HG03139 (cell line): ENCODE measurements around the gene FGFRL1.
"Not testable (repeated sequence)": the region's sequence is repeated elsewhere in the genome, so short reads cannot be mapped to it uniquely, and the experiment has no call there.

ENCODE experiments used
- ATAC-seq: cut with Tn5 transposase; IDR thresholded peaks from one replicate; pipeline ENCODE4 v1.9.1; 2021; ENCODE audit not compliant: unreplicated experiment

The FGFRL1 gene

DNA sequence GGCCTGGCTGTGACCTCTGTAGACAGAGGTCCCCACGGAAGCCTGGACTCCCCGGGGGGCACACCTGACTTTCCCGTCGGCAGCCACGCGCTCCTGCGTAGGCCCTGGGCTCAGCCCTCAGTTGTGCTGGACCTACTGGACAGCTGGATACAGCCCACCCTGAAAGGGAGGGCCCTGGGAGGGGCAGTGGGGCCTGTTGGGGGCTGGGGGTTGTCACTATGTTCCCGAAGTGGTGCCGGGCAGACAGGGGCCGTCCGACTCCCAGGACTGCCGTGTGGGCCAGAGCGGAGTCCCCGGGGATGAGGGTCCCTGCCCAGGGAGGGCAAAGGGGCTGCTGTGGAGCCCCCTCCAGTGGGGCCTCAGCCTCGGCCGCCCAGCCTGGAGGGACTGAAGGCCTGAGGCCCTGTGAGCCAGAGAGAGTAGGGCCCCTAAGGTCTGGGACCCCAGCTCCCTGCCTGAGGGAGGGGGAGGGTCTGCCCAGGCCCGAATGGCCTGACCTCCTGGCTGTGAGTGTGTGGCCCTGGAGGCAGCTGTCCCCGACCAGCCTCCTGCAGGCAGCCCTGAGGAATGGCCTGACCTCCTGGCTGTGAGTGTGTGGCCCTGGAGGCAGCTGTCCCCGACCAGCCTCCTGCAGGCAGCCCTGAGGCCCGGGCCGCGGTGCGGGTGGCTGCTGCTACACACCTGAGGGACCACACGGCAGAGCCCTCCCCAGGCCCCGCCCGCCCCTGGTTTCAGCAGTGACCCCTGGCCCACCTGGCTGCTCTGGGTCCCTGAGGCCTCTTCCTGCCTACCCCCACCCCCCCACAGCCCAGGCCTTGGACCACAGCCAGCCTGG lies 25.8 kb downstream of the FGFRL1 start:
- no peak for ATAC-seq

DNA sequence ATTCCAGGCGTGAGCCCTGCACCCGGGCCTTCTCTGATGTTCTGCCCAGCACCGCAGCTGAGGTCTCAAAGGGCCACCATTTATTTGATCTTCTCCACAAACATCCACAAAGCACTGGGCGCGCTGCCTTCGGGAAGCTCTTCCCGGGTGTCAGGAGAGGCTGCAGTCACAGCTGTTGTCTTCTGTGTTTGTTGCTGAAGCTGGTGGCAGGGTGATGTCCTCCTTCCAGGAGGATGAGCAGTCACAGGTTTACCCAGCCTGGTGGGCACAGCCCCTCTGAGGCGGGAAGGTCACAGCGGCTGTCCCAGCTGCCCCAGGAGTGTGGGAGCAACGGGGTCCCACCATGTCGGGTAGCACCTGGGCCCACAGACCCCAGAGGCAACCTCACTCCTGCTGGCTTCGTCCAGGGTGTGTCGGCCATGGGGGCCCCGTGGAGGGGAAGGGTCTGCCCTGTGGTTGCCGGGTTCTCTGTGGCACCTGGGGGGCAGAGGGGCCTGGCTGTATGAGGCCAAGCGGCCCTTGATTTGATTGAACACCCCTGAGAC lies 27.6 kb downstream of the FGFRL1 start:
- ATAC-seq, result no peak

GRCh38 chr4:1039493-1040343 lies 28.3 kb downstream of the FGFRL1 start:
- ATAC-seq, result no peak

- no peak for ATAC-seq
Observed at GRCh38 chr4:1040344-1041146, 29.1 kb downstream of the FGFRL1 start.

GRCh38 chr4:1041147-1041935 lies 29.9 kb downstream of the FGFRL1 start:
- ATAC-seq, result no peak

- no peak for ATAC-seq
Observed at GRCh38 chr4:1041936-1042330, 30.5 kb downstream of the FGFRL1 start.

GRCh38 chr4:1042352-1043055 lies 31.1 kb downstream of the FGFRL1 start:
- no peak for ATAC-seq

- no peak for ATAC-seq
Observed at GRCh38 chr4:1043162-1043561, 31.7 kb downstream of the FGFRL1 start.

- ATAC-seq, result no peak
Observed at GRCh38 chr4:1043651-1044468, 32.4 kb downstream of the FGFRL1 start.

DNA sequence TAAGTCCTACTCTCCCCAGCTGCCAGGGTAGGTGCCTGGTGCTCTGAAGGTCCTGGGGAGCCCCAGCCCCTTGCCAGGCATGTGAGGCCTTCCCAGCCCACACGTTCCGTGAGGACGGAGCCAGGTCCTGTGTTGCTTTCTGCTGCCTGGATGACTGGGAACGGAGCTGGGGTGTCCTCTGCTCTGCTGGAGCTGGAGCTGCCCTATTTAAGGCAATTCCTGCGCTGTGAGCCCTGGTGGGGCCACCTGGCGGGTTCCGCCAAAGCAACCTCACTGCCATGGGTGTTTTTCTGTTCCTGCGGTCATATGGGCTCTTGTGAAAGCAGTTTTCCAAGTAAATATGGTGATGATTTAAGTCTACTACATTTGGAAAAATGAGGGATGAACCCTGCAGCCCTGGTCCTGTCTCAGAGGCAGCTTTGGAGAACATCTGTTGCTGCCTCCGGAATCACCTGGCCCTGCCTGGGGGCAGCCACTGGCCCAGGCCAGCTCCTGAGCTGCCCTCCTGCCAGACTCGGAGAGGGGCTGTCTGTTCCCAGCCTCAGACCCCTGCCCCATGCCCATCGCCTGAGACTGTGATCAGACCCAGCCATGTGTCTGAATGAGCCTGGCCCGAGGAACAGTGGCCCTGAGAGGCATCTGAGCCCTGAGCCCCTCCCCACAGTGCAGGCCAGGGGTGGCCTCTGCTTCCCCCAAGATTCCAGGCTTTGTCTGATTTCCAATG lies 33.2 kb downstream of the FGFRL1 start:
- ATAC-seq, result no peak

DNA sequence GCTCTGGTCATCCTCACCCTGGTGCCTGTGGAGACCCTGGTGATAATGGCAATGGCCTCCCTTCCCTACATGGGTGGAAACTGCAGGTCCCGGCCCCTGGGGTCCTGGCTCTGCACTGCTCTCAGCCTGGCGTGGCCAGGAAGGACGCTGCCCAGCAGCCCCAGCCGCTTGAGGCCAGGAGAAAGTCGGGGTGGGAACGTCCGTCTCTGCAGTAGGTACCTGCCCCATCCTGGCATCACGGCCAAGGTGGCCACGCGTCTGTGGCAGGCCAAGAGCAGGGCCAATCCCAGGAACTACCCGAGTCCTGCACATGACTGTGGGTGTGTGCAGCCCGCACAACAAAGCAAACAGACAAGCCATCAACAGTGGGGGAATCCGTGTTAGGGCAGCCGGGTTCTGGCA lies 33.8 kb downstream of the FGFRL1 start:
- no peak for ATAC-seq

- ATAC-seq, result no peak
Observed at GRCh38 chr4:1045595-1046201, 34.3 kb downstream of the FGFRL1 start.

GRCh38 chr4:1046581-1047011 lies 35.2 kb downstream of the FGFRL1 start:
- not testable (repeated sequence) for ATAC-seq

DNA sequence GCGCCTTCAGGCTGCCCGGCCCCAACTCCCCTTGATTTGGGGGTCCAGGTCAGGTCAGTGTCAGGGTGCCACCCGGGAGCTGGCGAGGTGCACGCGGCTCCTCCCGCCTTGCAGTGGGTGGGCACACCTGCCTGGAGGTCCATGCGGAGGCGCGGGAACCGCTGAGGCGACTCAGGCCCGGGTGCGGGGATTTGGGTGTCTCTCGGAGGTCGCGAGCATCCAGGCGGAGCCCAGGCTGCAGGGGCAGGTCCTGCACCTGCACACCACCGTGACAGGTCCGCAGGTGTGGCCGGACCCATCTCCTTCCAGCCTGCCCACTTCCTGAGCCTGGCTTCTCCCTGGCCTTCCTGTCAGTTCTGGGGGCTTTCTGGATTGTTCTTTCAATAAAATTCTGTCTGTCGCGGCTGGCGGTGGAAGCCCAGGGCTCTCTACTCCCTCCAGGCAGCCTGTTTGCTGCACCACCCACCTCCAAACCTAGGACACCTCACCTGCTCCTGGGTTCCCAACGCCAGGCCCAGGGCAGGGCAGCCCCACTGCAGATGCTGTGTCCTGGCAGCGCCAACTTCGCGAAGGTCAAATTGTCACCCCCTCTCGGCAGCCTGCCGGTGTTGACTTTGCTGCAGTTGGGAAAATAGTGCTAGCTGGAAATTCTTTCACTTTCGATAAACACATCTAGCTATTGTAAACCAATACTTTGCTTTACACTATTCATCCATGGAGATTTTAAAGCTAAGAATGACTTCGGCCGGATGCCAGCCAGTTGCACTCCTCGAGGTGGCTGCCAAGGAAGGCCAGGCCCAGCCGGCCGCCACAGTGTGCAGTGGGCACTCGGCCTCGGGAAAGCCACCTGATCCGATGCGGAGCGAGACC lies 35.9 kb downstream of the FGFRL1 start:
- ATAC-seq, result no peak

- no peak for ATAC-seq
Observed at GRCh38 chr4:1047976-1048772, 36.7 kb downstream of the FGFRL1 start.
